ENCODE results near the gene LIMK1.
"Not testable (repeated sequence)": the region's sequence is repeated elsewhere in the genome, so short reads cannot be mapped to it uniquely, and the experiment has no call there.

Gene LIMK1

DNA sequence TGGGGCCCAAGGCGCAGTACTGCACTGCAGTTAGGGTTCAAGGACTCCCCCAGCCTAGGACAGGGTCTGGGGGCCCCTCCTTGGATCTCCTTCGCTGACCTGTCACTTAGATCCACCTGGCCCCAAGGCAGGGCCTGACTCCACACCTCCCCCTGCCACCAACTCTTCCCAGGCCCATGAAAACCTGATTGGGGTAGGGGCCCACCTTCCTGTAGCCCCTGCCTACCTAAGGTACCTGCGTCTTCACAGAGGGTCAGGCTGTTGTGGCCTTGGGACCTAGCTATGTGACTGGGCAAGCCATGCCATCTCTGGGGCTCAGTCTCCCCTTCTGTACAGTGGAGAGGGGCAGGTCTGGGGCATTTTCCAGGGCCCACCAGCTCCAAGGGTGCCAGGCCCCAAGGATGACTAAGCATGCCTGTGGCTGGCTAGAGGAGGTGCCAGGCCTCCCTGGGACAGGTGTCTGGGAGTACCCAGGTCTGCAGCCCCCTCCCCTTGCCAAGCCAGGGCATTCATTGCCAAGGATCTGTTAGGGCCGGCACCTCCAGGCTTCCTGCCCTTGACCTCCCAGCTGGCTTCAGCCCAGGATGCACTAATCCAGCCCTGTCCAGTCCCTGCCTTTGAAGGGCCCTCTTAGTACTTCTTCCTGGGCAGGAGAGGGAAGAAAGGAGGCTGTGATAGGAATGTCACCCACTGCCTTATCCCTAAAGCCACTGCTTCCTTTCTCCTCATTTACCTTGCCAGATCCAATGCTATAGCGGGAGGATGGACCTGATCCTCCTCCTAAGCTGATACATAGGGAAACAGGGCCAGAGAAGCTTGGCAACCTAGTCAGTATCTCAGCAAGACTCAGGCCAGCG lies 1.3 kb downstream of the LIMK1 start:
- DNase-seq (ENCODE audit: low spot score) = no peak

DNA sequence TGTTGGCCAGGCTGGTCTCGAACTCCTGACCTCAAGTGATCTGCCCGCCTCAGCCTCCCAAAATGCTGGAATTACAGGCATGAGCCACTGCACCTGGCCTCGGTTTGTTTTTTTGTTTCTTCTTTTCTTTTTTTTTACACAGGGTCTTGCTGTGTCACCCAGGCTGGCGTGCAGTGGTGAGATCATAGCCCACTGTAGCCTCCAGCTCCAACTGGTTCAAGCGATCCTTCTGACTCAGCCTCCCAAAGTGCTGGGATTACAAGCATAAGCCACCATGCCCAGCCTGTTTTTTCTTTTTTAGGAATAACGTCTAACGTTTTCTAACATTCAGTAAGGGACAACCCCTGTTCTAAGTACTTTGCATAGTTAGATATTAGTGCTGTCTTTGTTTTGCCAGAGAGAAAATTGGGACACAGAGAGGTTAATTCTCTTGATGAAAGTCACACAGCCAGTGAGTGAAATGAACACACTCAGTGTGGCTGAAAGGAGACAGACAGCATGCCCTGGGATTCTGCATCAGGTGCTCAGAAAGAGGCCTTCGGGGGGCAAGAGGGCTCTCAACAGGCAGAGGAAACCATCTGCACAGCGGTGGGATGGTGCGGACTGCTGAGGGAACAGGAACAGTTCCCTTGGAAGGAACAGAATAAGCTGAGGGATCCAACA lies 4.3 kb downstream of the LIMK1 start:
- no peak for DNase-seq (ENCODE audit: low spot score)

DNA sequence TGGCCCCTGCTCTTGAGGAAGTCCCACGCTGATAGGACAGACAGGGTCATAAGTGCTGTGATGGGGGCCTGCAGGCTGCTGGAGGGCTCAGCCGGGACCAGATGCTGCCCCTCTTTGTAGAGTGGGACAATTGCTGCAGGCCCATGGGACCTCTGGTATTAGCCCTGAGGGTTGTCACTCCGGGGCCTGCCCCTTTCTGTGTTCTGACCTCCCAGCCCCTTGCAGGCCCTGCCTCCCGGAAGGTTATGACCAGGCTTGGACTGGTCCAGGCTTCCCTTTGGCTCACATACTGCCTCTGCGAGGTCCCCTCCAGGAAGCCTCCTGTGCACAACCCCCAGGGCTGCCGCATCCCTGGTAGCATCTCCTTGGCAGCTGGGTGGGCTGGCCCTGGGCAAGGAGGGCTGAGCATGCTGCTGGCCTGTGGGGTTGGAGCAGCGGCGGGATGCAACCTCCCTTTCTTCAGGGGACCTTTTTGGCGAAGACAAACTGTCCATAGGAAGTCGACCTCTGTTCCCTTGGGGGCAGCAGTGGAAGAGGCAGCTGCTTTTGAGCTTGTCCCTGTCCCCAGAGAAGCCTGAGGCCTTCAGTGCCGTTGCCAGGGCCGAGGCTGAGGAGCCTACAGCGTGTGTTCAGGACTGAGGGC lies 8.8 kb downstream of the LIMK1 start:
- DNase-seq (ENCODE audit: low spot score) = no peak

- DNase-seq (ENCODE audit: low spot score) = no peak
Measured at GRCh38 chr7:74092964-74093471, 9.4 kb downstream of the LIMK1 start.

DNA sequence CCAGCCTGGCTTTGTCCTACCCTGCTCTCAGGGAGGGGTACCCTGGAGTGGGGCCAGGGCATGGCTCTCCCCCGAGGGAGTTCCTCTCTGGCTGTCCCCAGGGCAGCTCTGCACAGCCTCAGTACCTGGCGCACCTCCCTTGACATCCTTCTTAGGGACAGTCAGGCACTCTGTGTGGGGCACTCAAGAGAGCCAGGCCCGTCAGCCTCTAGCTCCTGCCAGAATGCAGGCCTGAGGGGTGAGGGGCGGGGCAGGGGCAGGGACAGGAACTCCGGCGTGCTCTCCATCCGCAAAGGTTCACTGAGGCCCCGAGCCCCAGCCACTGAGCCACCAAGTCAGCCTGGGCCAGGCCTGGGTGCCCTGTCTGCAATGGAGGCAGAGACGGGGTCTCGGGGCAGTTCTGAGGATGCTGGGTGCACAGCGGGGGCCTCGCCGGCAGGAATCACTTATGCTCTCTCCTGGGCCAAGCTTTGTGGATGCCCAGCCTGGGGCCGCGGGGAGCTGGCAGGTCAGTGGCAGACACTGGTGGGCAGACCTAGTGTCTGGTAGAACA lies 10.1 kb downstream of the LIMK1 start:
- DNase-seq (ENCODE audit: low spot score) = no peak

GRCh38 chr7:74094224-74095101 lies 10.9 kb downstream of the LIMK1 start:
- peak; percentile 93 for DNase-seq (ENCODE audit: low spot score)

GRCh38 chr7:74095135-74095534 lies 11.5 kb downstream of the LIMK1 start:
- DNase-seq (ENCODE audit: low spot score) = no peak

GRCh38 chr7:74097937-74098614 lies 14.5 kb downstream of the LIMK1 start:
- peak; percentile 95 for DNase-seq (ENCODE audit: low spot score)

GRCh38 chr7:74099031-74099430 lies 15.4 kb downstream of the LIMK1 start:
- DNase-seq (ENCODE audit: low spot score) = no peak

DNA sequence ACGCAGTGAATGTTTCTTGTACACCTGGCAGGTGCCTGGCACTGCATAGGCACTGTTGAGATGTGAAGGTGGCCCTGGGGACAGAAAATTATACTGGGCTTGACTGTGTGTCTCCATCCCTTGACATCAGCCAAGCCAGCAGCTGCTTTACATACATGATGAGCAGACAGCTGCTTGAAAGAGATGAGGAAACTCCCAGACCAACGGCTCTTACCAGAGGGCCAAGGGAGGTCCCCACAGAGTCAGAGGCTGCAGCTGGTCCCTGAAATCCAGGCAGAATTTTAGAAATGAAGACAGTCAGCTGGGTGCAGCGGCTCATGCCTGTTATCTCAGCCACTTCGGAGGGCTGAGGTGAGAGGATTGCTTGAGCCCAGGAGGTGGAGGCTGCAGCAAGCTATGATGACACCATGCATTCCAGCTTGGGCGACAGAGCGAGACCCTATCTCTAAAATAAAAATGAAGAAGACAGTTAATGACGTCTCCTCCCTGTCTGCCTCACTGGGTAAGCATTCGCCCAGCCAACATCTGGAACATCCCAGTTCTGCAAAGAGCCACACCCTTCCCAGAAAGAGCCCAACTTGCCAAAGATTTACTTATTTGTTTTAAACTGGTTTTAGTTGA lies 17.6 kb downstream of the LIMK1 start:
- DNase-seq (ENCODE audit: low spot score) = peak; percentile 82

DNA sequence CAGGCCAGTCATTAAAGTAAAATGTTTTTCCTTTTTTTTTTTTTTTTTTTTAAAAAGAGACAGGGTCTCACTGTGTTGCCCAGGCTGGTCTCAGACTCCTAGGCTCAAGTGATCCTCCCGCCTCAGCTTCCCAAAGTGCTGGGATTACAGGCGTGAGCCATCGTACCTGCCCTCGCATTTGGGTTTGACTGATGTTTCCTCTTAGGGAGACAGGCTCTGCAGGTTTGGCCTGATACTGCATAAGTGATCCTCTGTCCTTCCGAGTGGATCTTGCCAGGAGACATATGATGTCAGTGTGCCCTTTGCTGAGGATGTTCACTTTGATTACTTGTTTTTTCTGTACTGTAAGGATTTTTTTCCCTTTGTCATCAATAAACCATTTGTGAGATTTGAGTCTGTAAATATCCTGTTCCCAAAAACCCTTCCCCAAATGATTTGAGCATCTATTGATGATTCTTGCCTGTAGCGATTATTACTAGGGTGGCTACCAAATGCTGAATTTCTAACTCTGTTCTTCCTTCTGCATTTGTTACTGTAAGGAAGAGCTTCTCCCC lies 19.7 kb downstream of the LIMK1 start:
- DNase-seq (ENCODE audit: low spot score) = no peak

- no peak for DNase-seq (ENCODE audit: low spot score)
Measured at GRCh38 chr7:74104702-74105101, 21.1 kb downstream of the LIMK1 start.

DNA sequence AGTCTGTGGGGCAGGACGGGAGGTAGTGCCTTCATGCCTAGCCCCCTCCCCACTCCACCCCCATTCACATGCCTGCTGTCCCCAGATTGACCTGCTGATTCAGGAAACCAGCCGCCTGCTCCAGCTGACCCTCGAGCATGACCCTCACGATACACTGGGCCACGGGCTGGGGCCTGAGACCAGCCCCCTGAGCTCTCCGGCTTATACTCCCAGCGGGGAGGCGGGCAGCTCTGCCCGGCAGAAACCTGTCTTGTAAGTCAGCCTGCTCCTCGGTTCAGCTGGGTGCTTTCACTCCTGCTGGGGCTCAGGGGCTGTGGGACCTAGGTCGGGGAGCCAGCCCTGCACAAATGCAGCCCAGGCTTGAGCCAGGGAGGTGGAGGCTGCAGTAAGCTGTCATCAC lies 22.4 kb downstream of the LIMK1 start:
- no peak for DNase-seq (ENCODE audit: low spot score)

GRCh38 chr7:74106846-74107245 lies 23.2 kb downstream of the LIMK1 start:
- no peak for DNase-seq (ENCODE audit: low spot score)

DNA sequence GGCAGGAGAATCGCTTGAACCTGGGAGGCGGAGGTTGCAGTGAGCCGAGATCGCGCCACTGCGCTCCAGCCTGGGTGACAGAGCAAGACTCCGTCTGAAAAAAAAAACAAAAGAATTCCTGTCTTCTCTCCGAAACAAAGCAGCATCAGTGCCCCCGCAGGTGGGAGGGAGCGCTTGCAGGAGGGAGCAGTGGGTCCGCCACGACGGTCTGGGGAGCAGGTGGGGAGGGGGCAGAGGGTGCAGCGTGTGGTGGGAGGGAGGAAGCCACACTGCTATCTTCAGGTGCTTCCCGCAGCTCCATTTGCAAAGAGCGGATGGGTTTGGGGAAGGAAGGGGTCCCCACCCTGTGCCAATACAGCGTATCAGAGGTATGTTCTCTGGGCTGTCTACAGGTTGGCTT lies 31.7 kb downstream of the LIMK1 start:
- no peak for DNase-seq (ENCODE audit: low spot score)

DNA sequence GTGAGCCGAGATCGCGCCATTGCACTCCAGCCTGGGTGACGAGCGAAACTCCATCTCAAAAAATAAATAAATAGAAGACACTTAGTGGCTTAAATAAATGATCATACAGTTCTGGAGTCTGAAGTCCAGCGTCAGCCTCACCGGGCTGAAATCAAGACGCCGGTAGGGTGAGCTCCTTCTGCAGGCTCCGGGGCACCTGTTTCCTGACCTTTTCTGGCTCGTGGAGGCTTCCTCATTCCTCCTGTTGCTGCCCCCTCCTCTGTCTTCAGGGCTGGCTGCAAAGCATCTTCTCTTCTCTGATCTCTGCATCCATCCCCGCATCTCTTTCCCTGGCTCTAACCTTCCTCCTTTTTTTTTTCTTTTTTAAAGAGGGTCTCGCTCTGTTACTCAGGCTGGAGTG lies 32.8 kb downstream of the LIMK1 start:
- no peak for DNase-seq (ENCODE audit: low spot score)

GRCh38 chr7:74119831-74120230 lies 36.2 kb downstream of the LIMK1 start:
- DNase-seq (ENCODE audit: low spot score) = no peak

DNA sequence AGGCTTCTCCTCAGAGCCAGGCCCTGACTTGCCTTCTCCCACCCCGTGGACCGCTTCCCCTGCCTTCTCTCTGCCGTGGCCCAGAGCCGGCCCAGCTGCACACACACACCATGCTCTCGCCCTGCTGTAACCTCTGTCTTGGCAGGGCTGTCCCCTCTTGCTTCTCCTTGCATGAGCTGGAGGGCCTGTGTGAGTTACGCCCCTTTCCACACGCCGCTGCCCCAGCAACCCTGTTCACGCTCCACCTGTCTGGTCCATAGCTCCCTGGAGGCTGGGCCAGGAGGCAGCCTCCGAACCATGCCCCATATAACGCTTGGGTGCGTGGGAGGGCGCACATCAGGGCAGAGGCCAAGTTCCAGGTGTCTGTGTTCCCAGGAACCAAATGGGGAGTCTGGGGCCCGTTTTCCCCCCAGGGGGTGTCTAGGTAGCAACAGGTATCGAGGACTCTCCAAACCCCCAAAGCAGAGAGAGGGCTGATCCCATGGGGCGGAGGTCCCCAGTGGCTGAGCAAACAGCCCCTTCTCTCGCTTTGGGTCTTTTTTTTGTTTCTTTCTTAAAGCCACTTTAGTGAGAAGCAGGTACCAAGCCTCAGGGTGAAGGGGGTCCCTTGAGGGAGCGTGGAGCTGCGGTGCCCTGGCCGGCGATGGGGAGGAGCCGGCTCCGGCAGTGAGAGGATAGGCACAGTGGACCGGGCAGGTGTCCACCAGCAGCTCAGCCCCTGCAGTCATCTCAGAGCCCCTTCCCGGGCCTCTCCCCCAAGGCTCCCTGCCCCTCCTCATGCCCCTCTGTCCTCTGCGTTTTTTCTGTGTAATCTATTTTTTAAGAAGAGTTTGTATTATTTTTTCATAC lies 38.0 kb downstream of the LIMK1 start:
- DNase-seq (ENCODE audit: low spot score) = no peak

- not testable (repeated sequence) for DNase-seq (ENCODE audit: low spot score)
Measured at GRCh38 chr7:74123892-74124291, 40.3 kb downstream of the LIMK1 start.
